Left lung (tissue), 10 donors: ENCODE data around the gene IQCK. TPM values are rescaled to one million over a fixed set of nuclear protein-coding genes. Genes with fewer than 3 reads are reported as not detected.

ENCODE experiments used
- ATAC-seq: fragments of 200-7000 bp; cut with Tn5 transposase; one replicate; pipeline ENCODE4 v1.9.1; 2020; ENCODE audit warnings: moderate library complexity
- DNase-seq, 4 donors: peaks; one replicate each; pipeline ENCODE4 v3.0.0-alpha.2; 2013 to 2020
- H3K27ac ChIP-seq, 2 donors: fragments of 200-600 bp; sonication (generic) in 1 of 2; one replicate each; pipeline versions ENCODE4 v1.5.0 to v1.8.0; 2020 to 2021
- H3K27me3 ChIP-seq, 2 donors: fragments of 200-600 bp; sonication (generic) in 1 of 2; one replicate each; pipeline versions ENCODE4 v1.5.0 to v1.8.0; 2020 to 2021
- H3K36me3 ChIP-seq, 2 donors: fragments of 200-600 bp; sonication (generic) in 1 of 2; one replicate each; pipeline versions ENCODE4 v1.5.0 to v1.8.0; 2020 to 2021
- H3K4me1 ChIP-seq, 2 donors: fragments of 200-600 bp; one replicate each; pipeline ENCODE4 v1.8.0; 2021
- H3K4me3 ChIP-seq, 2 donors: fragments of 200-600 bp; sonication (generic) in 1 of 2; one replicate each; pipeline versions ENCODE4 v1.5.0 to v1.8.0; 2020 to 2021; ENCODE audit warnings: mild to moderate bottlenecking in 1 of 2
- H3K9me3 ChIP-seq, 2 donors: fragments of 200-600 bp; sonication (generic) in 1 of 2; one replicate each; pipeline versions ENCODE4 v1.5.0 to v1.8.0; 2020 to 2021
- CTCF ChIP-seq, 2 donors: fragments of 200-600 bp; sonication (generic) in 1 of 2; IDR thresholded peaks; one replicate each; pipeline versions ENCODE4 v1.5.0 to v1.8.0; 2021; ENCODE audit warnings: antibody characterized with exemption in 2 of 2
- intact Hi-C, 2 donors: fragments of 100-400 bp; cut with DNase I; formaldehyde crosslinking; loops; one replicate each; pipeline versions ENCODE4 v1.11.2 to v1.14.2; 2022
- polyA plus RNA-seq, 6 donors: library from polyadenylated mRNA; unstranded; fragments of 120-200 nt; gene quantifications; one replicate each; pipeline ENCODE4 v1.2.1, GENCODE V29; 2013; ENCODE audit not compliant: insufficient read length in 6 of 6
- total RNA-seq, 2 donors: library from RNA; stranded (reverse); fragmentation: NEBNext Ultra II Directional; extraction: Animal tissue kit (Norgen Biotek cat#: 25700); gene quantifications; one replicate each; pipeline ENCODE4 v1.2.1, GENCODE V29; 2021
- donor health status: DM: no; HTN: yes; CAD: no.
- donor health status: DM: no; HTN: no; CAD: no.

Gene IQCK
- total and polyA plus RNA-seq, 8 donors: 8.0 to 25.3 (median 22.1) TPM

GRCh38 chr16:19842426-19843157, 124.5 kb downstream of the IQCK start:
- TF ChIP-seq CTCF (IDR thresholded peaks at IDR 0.05): no peak
- H3K27ac ChIP-seq: no peak overlapping the region
- intact Hi-C loops: no loop called here
- H3K27me3 ChIP-seq: no peaks in the 10 kb centered on the region
- no peaks in the 10 kb centered on the region for H3K9me3 ChIP-seq
- no peak for DNase-seq
- H3K36me3 ChIP-seq: no peaks in the 10 kb centered on the region
- no peaks in the 10 kb centered on the region for H3K4me1 ChIP-seq
- ATAC-seq: no peak
- H3K4me3 ChIP-seq: no peak overlapping the region

- no peaks in the 10 kb centered on the region for H3K36me3 ChIP-seq
- H3K9me3 ChIP-seq: no peaks in the 10 kb centered on the region
- no peak overlapping the region for H3K27ac ChIP-seq
- H3K4me1 ChIP-seq: no peaks in the 10 kb centered on the region
- intact Hi-C loops: no loop called here
- no peak for TF ChIP-seq CTCF (IDR thresholded peaks at IDR 0.05)
- no peak for ATAC-seq
- no peak for DNase-seq
- no peak overlapping the region for H3K4me3 ChIP-seq
- H3K27me3 ChIP-seq: no peaks in the 10 kb centered on the region
Measured at GRCh38 chr16:19843371-19843770, 125.3 kb downstream of the IQCK start.

GRCh38 chr16:19844945-19845641, 127.0 kb downstream of the IQCK start:
- Histone ChIP-seq H3K27ac (no peak overlapping the region), H3K36me3 (no peaks in the 10 kb centered on the region), H3K27me3 (no peaks in the 10 kb centered on the region), H3K4me1 (no peaks in the 10 kb centered on the region), H3K4me3 (no peak overlapping the region), H3K9me3 (no peaks in the 10 kb centered on the region)
- ATAC-seq (peak; percentile 56), DNase-seq (no peak)
- no peak for TF ChIP-seq CTCF (IDR thresholded peaks at IDR 0.05)
- intact Hi-C loops: no loop called here

- H3K4me1 ChIP-seq: no peaks in the 10 kb centered on the region
- no peak for TF ChIP-seq CTCF (IDR thresholded peaks at IDR 0.05)
- H3K27ac ChIP-seq: no peak overlapping the region
- no peaks in the 10 kb centered on the region for H3K36me3 ChIP-seq
- H3K9me3 ChIP-seq: no peaks in the 10 kb centered on the region
- H3K27me3 ChIP-seq: no peaks in the 10 kb centered on the region
- no peak overlapping the region for H3K4me3 ChIP-seq
- DNase-seq (no peak), ATAC-seq (no peak)
- intact Hi-C loops: no loop called here
Measured at GRCh38 chr16:19846436-19846835, 128.4 kb downstream of the IQCK start.

GRCh38 chr16:19848756-19849155, 130.7 kb downstream of the IQCK start:
- no peak for TF ChIP-seq CTCF (IDR thresholded peaks at IDR 0.05)
- Histone ChIP-seq H3K9me3 (no peaks in the 10 kb centered on the region), H3K27me3 (no peaks in the 10 kb centered on the region), H3K4me1 (no peaks in the 10 kb centered on the region), H3K27ac (no peak overlapping the region), H3K4me3 (no peak overlapping the region), H3K36me3 (no peaks in the 10 kb centered on the region)
- ATAC-seq: no peak
- intact Hi-C loops: no loop called here
- DNase-seq: no peak
